Activated CD4-positive, alpha-beta T cell treated with anti-CD3 and anti-CD28 coated beads, Interleukin-2, amount 10 ng/mL, durations not matched to agents 7 days and 5 days (primary cell): Measurements from ENCODE around the gene DRD2. TPM values are rescaled to one million over a fixed set of nuclear protein-coding genes. Genes with fewer than 3 reads are reported as not detected.
"Not testable (repeated sequence)": the region's sequence is repeated elsewhere in the genome, so short reads cannot be mapped to it uniquely, and the experiment has no call there.

ENCODE experiments used
- CTCF ChIA-PET: fragments of 350-600 bp; sonication (Branson Sonifier 250); formaldehyde crosslinking; loops from one replicate; lab custom pipeline; 2021; ENCODE audit warnings: antibody characterized with exemption; lab: Charles Lee
- POLR2A ChIA-PET: fragments of 350-600 bp; sonication (Branson Sonifier 250); formaldehyde crosslinking; loops from one replicate; lab custom pipeline; 2021; ENCODE audit warnings: antibody characterized with exemption; lab: Charles Lee
- DNase-seq: peaks from one replicate; pipeline ENCODE4 v3.0.0-alpha.2; 2020
- H3K27ac Mint-ChIP-seq: one replicate; pipeline ENCODE4 v1.8.0; 2021; ENCODE audit warnings: mild to moderate bottlenecking, moderate library complexity, mixed read lengths
- H3K27me3 Mint-ChIP-seq: one replicate; pipeline ENCODE4 v1.8.0; 2021; ENCODE audit warnings: mixed read lengths
- H3K36me3 Mint-ChIP-seq: one replicate; pipeline ENCODE4 v1.8.0; 2021; ENCODE audit warnings: low read depth, mixed read lengths
- H3K4me1 Mint-ChIP-seq: one replicate; pipeline ENCODE4 v1.8.0; 2021; ENCODE audit warnings: mixed read lengths
- H3K4me3 Mint-ChIP-seq: one replicate; pipeline ENCODE4 v1.8.0; 2021; ENCODE audit warnings: mild to moderate bottlenecking, moderate library complexity, mixed read lengths
- H3K9me3 Mint-ChIP-seq: one replicate; pipeline ENCODE4 v1.8.0; 2021; ENCODE audit warnings: mixed read lengths
- total RNA-seq, 2 experiments: library from RNA; stranded (reverse); gene quantifications; one replicate each; pipeline ENCODE4 v1.2.3, GENCODE V29; 2021

The DRD2 gene
- not detected for total RNA-seq

DNA sequence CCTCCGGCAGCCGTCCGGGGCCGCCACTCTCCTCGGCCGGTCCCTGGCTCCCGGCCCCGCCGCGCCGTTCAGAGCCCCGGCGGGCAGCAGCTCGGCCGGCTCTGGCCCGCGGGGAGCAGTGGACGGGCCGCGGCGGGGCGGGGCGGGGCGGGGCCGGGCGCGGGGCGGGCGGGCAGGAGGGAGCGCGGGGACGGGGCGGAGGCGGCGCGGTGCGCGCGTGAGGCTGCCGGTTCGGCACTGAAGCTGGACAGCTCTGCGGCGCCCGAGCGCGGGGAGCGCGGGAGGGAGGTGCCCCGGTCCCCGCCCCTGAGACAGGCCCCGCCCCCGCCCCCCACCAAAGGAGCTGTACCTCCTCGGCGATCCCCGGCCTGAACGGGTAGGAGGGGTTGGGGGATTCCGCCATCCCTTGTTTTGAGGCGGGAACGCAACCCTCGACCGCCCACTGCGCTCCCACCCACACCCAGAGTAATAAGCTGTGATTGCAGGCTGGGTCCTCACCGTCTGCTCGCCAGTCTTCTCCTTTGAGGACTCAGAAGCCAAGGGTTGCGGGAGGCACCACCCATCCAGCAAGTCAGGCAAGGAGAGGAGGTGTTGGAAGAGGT, at the start of gene DRD2:
TSS of gene DRD2 (minus strand) at position 239 of the 602 bp plus-strand sequence. CDS start 50,747 bp downstream, outside the sequence.
- DNase-seq = no peak
- H3K4me3 Mint-ChIP-seq = no peak within 1 kb of the TSS
- ChIA-PET CTCF (interaction anchor here (0.8 kb wide), 1 partner anchor 24 kb away, joined by 3 read pairs; no protein-coding TSS in a partner anchor), POLR2A (no interaction called here)
- no peaks in the 10 kb centered on the region for H3K36me3 Mint-ChIP-seq
- peaks cover 59% of the 10 kb centered on the region for H3K27me3 Mint-ChIP-seq
- H3K27ac Mint-ChIP-seq = no peak within 1 kb of the TSS
- H3K9me3 Mint-ChIP-seq = no peaks in the 10 kb centered on the region
- H3K4me1 Mint-ChIP-seq = peaks cover 5% of the 10 kb centered on the region

DNA sequence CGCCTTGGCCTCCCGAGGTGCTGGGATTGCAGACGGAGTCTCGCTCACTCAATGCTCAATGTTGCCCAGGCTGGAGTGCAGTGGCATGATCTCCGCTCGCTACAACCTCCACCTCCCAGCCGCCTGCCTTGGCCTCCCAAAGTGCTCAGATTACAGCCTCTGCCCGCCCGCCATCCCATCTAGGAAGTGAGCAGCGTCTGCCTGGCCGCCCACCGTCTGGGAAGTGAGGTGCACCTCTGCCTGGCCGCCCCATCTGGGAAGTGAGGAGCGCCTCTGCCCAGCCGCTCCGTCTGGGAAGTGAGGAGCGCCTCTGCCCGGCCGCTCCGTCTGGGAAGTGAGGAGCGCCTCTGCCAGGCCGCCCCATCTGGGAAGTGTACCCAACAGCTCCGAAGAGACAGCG, 48.7 kb upstream of the DRD2 start:
- peaks cover 11% of the 10 kb centered on the region for H3K27me3 Mint-ChIP-seq
- POLR2A ChIA-PET = interaction anchor here (0.7 kb wide), 1 partner anchor 43 kb away, joined by 3 read pairs; no protein-coding TSS in a partner anchor

GRCh38 chr11:113521737-113522517, 46.7 kb upstream of the DRD2 start:
- CTCF ChIA-PET = interaction anchor here (1.0 to 1.6 kb wide), 3 partner anchors 10 to 37 kb away, joined by 3 read pairs; no protein-coding TSS in a partner anchor
- Mint-ChIP-seq H3K36me3 (no peaks in the 10 kb centered on the region), H3K9me3 (no peaks in the 10 kb centered on the region), H3K27ac (no peak overlapping the region), H3K27me3 (peaks cover 11% of the 10 kb centered on the region), H3K4me1 (no peaks in the 10 kb centered on the region), H3K4me3 (no peak overlapping the region)
- no peak for DNase-seq
- POLR2A ChIA-PET = no interaction called here

More for the DNA sequence above, 48.7 kb upstream of the DRD2 start:
- H3K4me3 Mint-ChIP-seq, CTCF ChIA-PET, H3K4me1 Mint-ChIP-seq, H3K36me3 Mint-ChIP-seq, H3K27ac Mint-ChIP-seq, H3K9me3 Mint-ChIP-seq, DNase-seq: not testable (repeated sequence)

DNA sequence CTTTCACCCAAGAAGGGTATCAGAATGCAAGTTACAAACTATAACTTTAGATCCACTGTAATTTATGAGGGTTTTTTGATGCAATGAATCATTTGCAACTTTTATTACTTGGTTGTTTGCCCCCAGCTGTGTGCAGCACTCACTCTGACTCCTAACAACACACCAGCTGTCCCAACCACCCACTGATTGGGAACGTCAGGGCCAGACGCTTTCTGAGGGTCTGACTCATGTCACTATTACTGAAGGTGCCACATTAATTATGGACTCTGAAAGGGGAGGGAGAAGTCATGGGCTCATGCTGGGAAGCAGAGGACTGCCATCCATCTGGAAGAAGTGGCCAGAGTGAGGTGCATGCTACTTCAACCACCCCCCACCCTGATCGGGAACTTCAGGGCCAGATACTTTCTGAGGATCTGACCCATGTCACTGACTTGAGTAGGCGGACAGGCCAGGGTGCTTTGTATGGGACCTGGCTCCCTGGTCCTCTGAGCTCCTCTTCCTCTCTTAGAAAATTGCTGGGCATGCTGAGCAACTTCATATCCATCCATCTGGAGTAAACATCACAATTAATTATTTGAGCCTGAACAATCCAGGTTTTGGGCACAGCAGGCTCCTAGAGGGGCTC, 44.9 kb upstream of the DRD2 start:
- no peaks in the 10 kb centered on the region for H3K9me3 Mint-ChIP-seq
- H3K36me3 Mint-ChIP-seq = no peaks in the 10 kb centered on the region
- H3K4me3 Mint-ChIP-seq = no peak overlapping the region
- POLR2A ChIA-PET = no interaction called here
- no peaks in the 10 kb centered on the region for H3K4me1 Mint-ChIP-seq
- no peak for DNase-seq
- peaks cover 10% of the 10 kb centered on the region for H3K27me3 Mint-ChIP-seq
- CTCF ChIA-PET = no interaction called here
- H3K27ac Mint-ChIP-seq = no peak overlapping the region

- no peaks in the 10 kb centered on the region for H3K36me3 Mint-ChIP-seq
- no peak for DNase-seq
- ChIA-PET CTCF (no interaction called here), POLR2A (no interaction called here)
- no peaks in the 10 kb centered on the region for H3K9me3 Mint-ChIP-seq
- H3K4me3 Mint-ChIP-seq = no peak overlapping the region
- H3K27me3 Mint-ChIP-seq = peaks cover 10% of the 10 kb centered on the region
- H3K27ac Mint-ChIP-seq = no peak overlapping the region
- H3K4me1 Mint-ChIP-seq = no peaks in the 10 kb centered on the region
Measured at GRCh38 chr11:113518716-113519495, 43.7 kb upstream of the DRD2 start.

DNA sequence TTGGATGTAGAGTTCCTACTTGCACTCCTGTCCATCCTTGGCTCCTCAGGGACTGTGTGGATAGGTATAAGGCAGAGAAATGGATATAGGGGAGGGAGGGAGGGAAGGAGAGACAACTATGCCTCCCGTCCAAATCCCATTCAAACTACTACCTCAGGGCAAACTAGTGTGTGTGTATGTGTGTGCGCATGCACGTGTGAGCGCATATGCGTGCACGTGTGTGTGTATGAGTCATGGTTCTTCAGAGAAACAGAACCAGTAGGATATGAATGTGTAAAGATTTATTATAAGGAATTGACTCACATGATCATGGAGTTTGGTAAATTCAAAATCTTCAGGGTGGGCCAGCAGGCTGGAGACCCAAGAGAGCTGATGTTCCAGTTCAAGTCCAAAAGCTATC, 42.2 kb upstream of the DRD2 start:
- Mint-ChIP-seq H3K4me3 (no peak overlapping the region), H3K36me3 (no peaks in the 10 kb centered on the region), H3K27me3 (peaks cover 10% of the 10 kb centered on the region), H3K4me1 (no peaks in the 10 kb centered on the region), H3K9me3 (no peaks in the 10 kb centered on the region), H3K27ac (no peak overlapping the region)
- ChIA-PET POLR2A (no interaction called here), CTCF (no interaction called here)
- DNase-seq = no peak

DNA sequence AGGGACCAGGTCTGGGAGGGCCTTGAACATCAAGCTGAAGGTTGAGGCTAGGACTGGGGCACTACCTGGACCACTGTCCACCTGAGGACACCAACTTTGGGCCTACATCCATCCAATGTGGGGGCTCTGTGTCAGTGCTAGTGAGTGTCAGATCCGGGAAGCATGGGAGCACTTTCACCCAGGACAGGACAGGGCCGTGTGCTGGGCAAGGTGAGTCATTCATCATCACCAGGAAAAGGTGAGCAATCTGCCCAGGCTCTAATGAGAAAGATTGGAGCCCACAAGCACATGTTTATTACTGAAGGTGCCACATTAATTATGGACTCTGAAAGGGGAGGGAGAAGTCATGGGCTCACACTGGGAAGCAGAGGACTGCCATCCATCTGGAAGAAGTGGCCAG, 39.7 kb upstream of the DRD2 start:
- Mint-ChIP-seq H3K27ac (no peak overlapping the region), H3K4me3 (no peak overlapping the region), H3K36me3 (no peaks in the 10 kb centered on the region), H3K4me1 (no peaks in the 10 kb centered on the region), H3K9me3 (no peaks in the 10 kb centered on the region), H3K27me3 (peaks cover 7% of the 10 kb centered on the region)
- DNase-seq = no peak
- ChIA-PET POLR2A (no interaction called here), CTCF (no interaction called here)

- no peaks in the 10 kb centered on the region for H3K36me3 Mint-ChIP-seq
- CTCF ChIA-PET = interaction anchor here (0.6 kb wide), 1 partner anchor 1076 kb away, joined by 5 read pairs; no protein-coding TSS in a partner anchor
Measured at GRCh38 chr11:113507341-113507740, 32.1 kb upstream of the DRD2 start.

GRCh38 chr11:113506893-113507292, 31.7 kb upstream of the DRD2 start:
- no peak overlapping the region for H3K4me3 Mint-ChIP-seq
- H3K36me3 Mint-ChIP-seq = no peaks in the 10 kb centered on the region
- POLR2A ChIA-PET = no interaction called here
- H3K27ac Mint-ChIP-seq = no peak overlapping the region
- CTCF ChIA-PET = no interaction called here
- H3K27me3 Mint-ChIP-seq = peaks cover 28% of the 10 kb centered on the region
- no peaks in the 10 kb centered on the region for H3K9me3 Mint-ChIP-seq
- DNase-seq = no peak
- no peaks in the 10 kb centered on the region for H3K4me1 Mint-ChIP-seq

More at GRCh38 chr11:113507341-113507740, 32.1 kb upstream of the DRD2 start:
- Mint-ChIP-seq H3K27me3 (peaks cover 25% of the 10 kb centered on the region), H3K4me1 (no peaks in the 10 kb centered on the region), H3K27ac (no peak overlapping the region), H3K9me3 (no peaks in the 10 kb centered on the region), H3K4me3 (no peak overlapping the region)
- POLR2A ChIA-PET = no interaction called here
- DNase-seq = no peak

- H3K36me3 Mint-ChIP-seq = no peaks in the 10 kb centered on the region
- no peak for DNase-seq
- ChIA-PET POLR2A (no interaction called here), CTCF (no interaction called here)
- H3K4me3 Mint-ChIP-seq = no peak overlapping the region
- no peaks in the 10 kb centered on the region for H3K9me3 Mint-ChIP-seq
- H3K27ac Mint-ChIP-seq = no peak overlapping the region
- H3K27me3 Mint-ChIP-seq = peaks cover 31% of the 10 kb centered on the region
- H3K4me1 Mint-ChIP-seq = no peaks in the 10 kb centered on the region
Measured at GRCh38 chr11:113506461-113506860, 31.3 kb upstream of the DRD2 start.

DNA sequence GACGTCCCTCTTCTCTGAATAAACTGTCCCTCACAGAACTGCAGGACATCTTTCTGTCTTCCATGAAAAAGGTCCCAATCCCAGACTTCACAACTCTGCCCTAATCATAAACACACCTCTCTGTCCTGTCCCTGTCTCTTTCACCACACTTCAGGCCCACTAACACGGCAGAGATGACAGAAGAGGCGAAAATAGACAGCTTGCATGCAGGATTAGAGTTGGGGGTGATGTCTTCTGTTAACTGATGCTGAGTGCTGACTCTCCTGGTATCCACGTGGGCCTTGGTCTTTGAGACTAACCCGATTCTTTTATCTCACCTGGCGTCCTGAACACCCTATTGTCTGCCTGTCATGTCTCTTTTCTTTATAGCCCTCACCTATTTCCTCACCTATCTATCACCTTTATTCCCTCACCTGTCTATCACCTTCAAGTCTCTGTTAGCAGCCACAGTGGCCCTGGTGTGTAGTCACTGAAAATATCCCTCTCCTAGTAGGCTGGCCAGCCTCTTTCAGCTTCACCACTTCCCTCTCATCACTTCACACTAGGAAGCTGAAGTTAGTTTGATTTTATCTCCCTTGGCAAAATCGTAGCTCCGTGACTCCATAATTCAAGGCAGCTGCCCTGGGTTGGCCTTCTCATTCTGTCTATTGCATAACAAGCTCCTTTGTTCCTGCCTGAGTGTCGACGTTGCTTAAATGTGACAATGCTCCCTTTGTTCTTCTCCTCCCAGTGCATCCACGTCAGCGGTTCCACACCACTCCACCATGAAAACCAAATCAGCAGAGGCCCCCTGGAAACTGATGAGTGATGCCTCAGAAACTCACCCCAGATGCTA, 30.6 kb upstream of the DRD2 start:
- no peak for DNase-seq
- Mint-ChIP-seq H3K9me3 (no peaks in the 10 kb centered on the region), H3K36me3 (no peaks in the 10 kb centered on the region), H3K4me1 (no peaks in the 10 kb centered on the region), H3K27ac (no peak overlapping the region), H3K4me3 (no peak overlapping the region), H3K27me3 (peaks cover 31% of the 10 kb centered on the region)
- ChIA-PET CTCF (no interaction called here), POLR2A (no interaction called here)

GRCh38 chr11:113505046-113505445, 29.8 kb upstream of the DRD2 start:
- ChIA-PET POLR2A (no interaction called here), CTCF (no interaction called here)
- Mint-ChIP-seq H3K4me1 (no peaks in the 10 kb centered on the region), H3K36me3 (no peaks in the 10 kb centered on the region), H3K9me3 (no peaks in the 10 kb centered on the region), H3K27me3 (peaks cover 30% of the 10 kb centered on the region), H3K4me3 (no peak overlapping the region), H3K27ac (no peak overlapping the region)
- no peak for DNase-seq
